ENCODE measurements around the gene LEMD1.
"Not testable (repeated sequence)": the region's sequence is repeated elsewhere in the genome, so short reads cannot be mapped to it uniquely, and the experiment has no call there.

The LEMD1 gene

GRCh38 chr1:205446828-205447227 is 25.0 kb upstream of the LEMD1 start:
- no peak for DNase-seq

- no peak for DNase-seq
Measured at GRCh38 chr1:205445646-205445935, 23.7 kb upstream of the LEMD1 start.

- DNase-seq = no peak
Measured at GRCh38 chr1:205444931-205445645, 23.2 kb upstream of the LEMD1 start.

GRCh38 chr1:205444300-205444930 is 22.6 kb upstream of the LEMD1 start:
- DNase-seq = no peak

GRCh38 chr1:205443585-205444299 is 21.9 kb upstream of the LEMD1 start:
- DNase-seq = no peak

GRCh38 chr1:205442051-205442725 is 20.3 kb upstream of the LEMD1 start:
- peak in 1 of 2 experiments; percentile 57 for DNase-seq

GRCh38 chr1:205441716-205442050 is 19.8 kb upstream of the LEMD1 start:
- peak in 1 of 2 experiments; percentile 72 for DNase-seq

- no peak for DNase-seq
Measured at GRCh38 chr1:205441318-205441633, 19.4 kb upstream of the LEMD1 start.

GRCh38 chr1:205440476-205441317 is 18.8 kb upstream of the LEMD1 start:
- DNase-seq = peak; percentile 93 to 95

- no peak for DNase-seq
Measured at GRCh38 chr1:205440121-205440475, 18.2 kb upstream of the LEMD1 start.

- peak; percentile 77 to 81 for DNase-seq
Measured at GRCh38 chr1:205438213-205439158, 16.6 kb upstream of the LEMD1 start.

GRCh38 chr1:205437570-205437969 is 15.7 kb upstream of the LEMD1 start:
- no peak for DNase-seq

GRCh38 chr1:205436776-205437410 is 15.0 kb upstream of the LEMD1 start:
- no peak for DNase-seq

GRCh38 chr1:205435578-205436573 is 14.0 kb upstream of the LEMD1 start:
- peak in 1 of 2 experiments; percentile 58 for DNase-seq

GRCh38 chr1:205434738-205435137 is 12.9 kb upstream of the LEMD1 start:
- DNase-seq = no peak

- not testable (repeated sequence) for DNase-seq
Measured at GRCh38 chr1:205432692-205433091, 10.8 kb upstream of the LEMD1 start.

GRCh38 chr1:205432116-205432515 is 10.3 kb upstream of the LEMD1 start:
- DNase-seq = no peak

GRCh38 chr1:205430696-205431305 is 8.9 kb upstream of the LEMD1 start:
- DNase-seq = peak; percentile 53 to 62
